WTC11 (cell line): ENCODE results near the gene IST1. TPM values are rescaled to one million over a fixed set of nuclear protein-coding genes. Genes with fewer than 3 reads are reported as not detected.
A peak's percentile ranks its signal among the peaks of the same experiment; 100 is the strongest.

ENCODE experiments used
- ATAC-seq: fragments of 200-7000 bp; cut with Tn5 transposase; 2 replicates; pipeline ENCODE4 v1.10.0; 2021; ENCODE audit warnings: mild to moderate bottlenecking, moderate library complexity
- CTCF ChIA-PET: fragments of 300-600 bp; sonication (Branson Sonifier 250); formaldehyde crosslinking; loops from one replicate; lab custom pipeline; 2021; ENCODE audit warnings: antibody characterized with exemption; lab: Charles Lee
- POLR2A ChIA-PET: fragments of 350-600 bp; sonication (Branson Sonifier 250); formaldehyde crosslinking; loops from one replicate; lab custom pipeline; 2021; ENCODE audit warnings: antibody characterized with exemption; lab: Charles Lee
- DNase-seq: peaks from one replicate; pipeline ENCODE4 v3.0.0; 2021; ENCODE audit warnings: low spot score
- H3K27ac Mint-ChIP-seq: 2 replicates; pipeline ENCODE4 v1.8.0; 2021; ENCODE audit warnings: mixed read lengths
- H3K27me3 Mint-ChIP-seq: 2 replicates; pipeline ENCODE4 v1.8.0; 2021; ENCODE audit warnings: low read depth, mild to moderate bottlenecking, moderate library complexity, mixed read lengths
- H3K36me3 Mint-ChIP-seq: 2 replicates; pipeline ENCODE4 v1.8.0; 2021; ENCODE audit warnings: mixed read lengths
- H3K4me1 Mint-ChIP-seq: 2 replicates; pipeline ENCODE4 v1.8.0; 2022; ENCODE audit warnings: mixed read lengths
- H3K4me3 Mint-ChIP-seq: 2 replicates; pipeline ENCODE4 v1.8.0; 2021; ENCODE audit warnings: mild to moderate bottlenecking, moderate library complexity, mixed read lengths
- H3K9me3 Mint-ChIP-seq: 2 replicates; pipeline ENCODE4 v1.8.0; 2021; ENCODE audit warnings: mixed read lengths
- AFF4 ChIP-seq: sonication (generic); formaldehyde crosslinking; IDR thresholded peaks from 2 replicates; pipeline ENCODE4 v1.8.1; 2023; ENCODE audit warnings: mild to moderate bottlenecking, missing genetic modification reagents, borderline replicate concordance
- ARID4B ChIP-seq: sonication (generic); formaldehyde crosslinking; IDR thresholded peaks from 2 replicates; pipeline ENCODE4 v1.8.0; 2023; ENCODE audit warnings: missing genetic modification reagents, mild to moderate bottlenecking, borderline replicate concordance
- ATF2 ChIP-seq: sonication (generic); formaldehyde crosslinking; IDR thresholded peaks from 2 replicates; pipeline ENCODE4 v1.8.1; 2022; ENCODE audit warnings: low read depth, missing genetic modification reagents, borderline replicate concordance
- GABPB1 ChIP-seq: sonication (generic); formaldehyde crosslinking; IDR thresholded peaks from 2 replicates; pipeline ENCODE4 v1.8.1; 2023; ENCODE audit warnings: mild to moderate bottlenecking, missing genetic modification reagents
- NFYB ChIP-seq: sonication (generic); formaldehyde crosslinking; conservative IDR thresholded peaks from 2 replicates; pipeline ENCODE4 v1.8.0; 2022; ENCODE audit warnings: low read depth, missing genetic modification reagents
- SP1 ChIP-seq: sonication (generic); formaldehyde crosslinking; conservative IDR thresholded peaks from 2 replicates; pipeline ENCODE4 v1.8.1; 2022; ENCODE audit warnings: missing genetic modification reagents
- TP53 ChIP-seq: sonication (generic); formaldehyde crosslinking; IDR thresholded peaks from 2 replicates; pipeline ENCODE4 v1.8.1; 2023; ENCODE audit warnings: mild to moderate bottlenecking, missing genetic modification reagents
- ZNF121 ChIP-seq: sonication (generic); formaldehyde crosslinking; IDR thresholded peaks from 2 replicates; pipeline ENCODE4 v1.8.0; 2023; ENCODE audit warnings: missing genetic modification reagents
- ZNF281 ChIP-seq: sonication (generic); formaldehyde crosslinking; IDR thresholded peaks from 2 replicates; pipeline ENCODE4 v1.8.0; 2023; ENCODE audit warnings: mild to moderate bottlenecking, missing genetic modification reagents
- ZNF671 ChIP-seq: fragments of 250-450 bp; sonication (Bioruptor Pico); IDR thresholded peaks from 2 replicates; pipeline ENCODE4 v1.8.0; 2021; ENCODE audit warnings: mild to moderate bottlenecking
- total RNA-seq: library from RNA; stranded (reverse); gene quantifications from 3 replicates; pipeline ENCODE4 v1.2.3, GENCODE V29; 2021

Gene IST1
- total RNA-seq, 1 experiment from 2014 or later, result 272 TPM

GRCh38 chr16:71883849-71884638 lies 11.3 kb upstream of the IST1 start, which contains the start of gene ZNF821 (continued):
- TF ChIP-seq AFF4 (CRISPR knock-in tag) (no peak), NFYB (CRISPR knock-in tag) (no peak), TP53 (no peak)

GRCh38 chr16:71885261-71885650 lies 10.1 kb upstream of the IST1 start:
- peak overlapping the region; percentile 92 for H3K4me3 Mint-ChIP-seq
- POLR2A ChIA-PET, result interaction anchor here (3.2 kb wide), 1 partner anchor 9 kb away, joined by 17 read pairs; the partner anchor contains the start of gene IST1
- no peaks in the 10 kb centered on the region for H3K9me3 Mint-ChIP-seq
- H3K27me3 Mint-ChIP-seq, result no peaks in the 10 kb centered on the region
- peaks cover 5% of the 10 kb centered on the region for H3K36me3 Mint-ChIP-seq
- DNase-seq (no peak), ATAC-seq (no peak)
- H3K27ac Mint-ChIP-seq, result no peak overlapping the region
- CTCF ChIA-PET, result no interaction called here
- H3K4me1 Mint-ChIP-seq, result peaks cover 34% of the 10 kb centered on the region
- TF ChIP-seq ATF2 (CRISPR knock-in tag), result no peak
- TF ChIP-seq GABPB1, result peak; percentile 97

- ChIA-PET POLR2A (no interaction called here), CTCF (interaction anchor here (1.1 kb wide), 1 partner anchor 72 kb away, joined by 3 read pairs; no protein-coding TSS in a partner anchor)
- no peak overlapping the region for H3K27ac Mint-ChIP-seq
- peaks cover 17% of the 10 kb centered on the region for H3K4me1 Mint-ChIP-seq
- no peaks in the 10 kb centered on the region for H3K9me3 Mint-ChIP-seq
- DNase-seq (no peak), ATAC-seq (no peak)
- no peak overlapping the region for H3K4me3 Mint-ChIP-seq
- TF ChIP-seq ZNF281 (no peak), ZNF671 (no peak)
- H3K27me3 Mint-ChIP-seq, result no peaks in the 10 kb centered on the region
- H3K36me3 Mint-ChIP-seq, result no peaks in the 10 kb centered on the region
Measured at GRCh38 chr16:71889147-71889546, 6.2 kb upstream of the IST1 start.

GRCh38 chr16:71893888-71894228 lies 1.5 kb upstream of the IST1 start:
- TF ChIP-seq ARID4B, result no peak
- no peak for TF ChIP-seq ZNF121 (CRISPR knock-in tag)
- no peak for TF ChIP-seq SP1
- Mint-ChIP-seq H3K4me1 (peaks cover 17% of the 10 kb centered on the region), H3K27me3 (no peaks in the 10 kb centered on the region), H3K9me3 (no peaks in the 10 kb centered on the region), H3K4me3 (peak overlapping the region; percentile 98), H3K27ac (peak overlapping the region; percentile 97), H3K36me3 (peaks cover 8% of the 10 kb centered on the region; the same call in 1 of the 2 replicates)
- ChIA-PET CTCF (interaction anchor here (0.7 to 3.6 kb wide), 3 partner anchors 10 to 68 kb away, joined by 4 to 27 read pairs (median 11); partner anchors contain the start of gene ZNF821), POLR2A (interaction anchor here (0.6 to 2.4 kb wide), 5 partner anchors 10 to 329 kb away, joined by 3 to 17 read pairs (median 3); partner anchors contain the start of genes DHX38, TXNL4B and ZNF821)
- ATAC-seq, result no peak
- DNase-seq, result no peak
